ENCODE data around the gene DDIT4. TPM values are rescaled to one million over a fixed set of nuclear protein-coding genes. Genes with fewer than 3 reads are reported as not detected.
A peak's percentile ranks its signal among the peaks of the same experiment; 100 is the strongest.

Gene DDIT4
- total RNA-seq, 1 experiment from 2014 or later = 872 TPM

DNA sequence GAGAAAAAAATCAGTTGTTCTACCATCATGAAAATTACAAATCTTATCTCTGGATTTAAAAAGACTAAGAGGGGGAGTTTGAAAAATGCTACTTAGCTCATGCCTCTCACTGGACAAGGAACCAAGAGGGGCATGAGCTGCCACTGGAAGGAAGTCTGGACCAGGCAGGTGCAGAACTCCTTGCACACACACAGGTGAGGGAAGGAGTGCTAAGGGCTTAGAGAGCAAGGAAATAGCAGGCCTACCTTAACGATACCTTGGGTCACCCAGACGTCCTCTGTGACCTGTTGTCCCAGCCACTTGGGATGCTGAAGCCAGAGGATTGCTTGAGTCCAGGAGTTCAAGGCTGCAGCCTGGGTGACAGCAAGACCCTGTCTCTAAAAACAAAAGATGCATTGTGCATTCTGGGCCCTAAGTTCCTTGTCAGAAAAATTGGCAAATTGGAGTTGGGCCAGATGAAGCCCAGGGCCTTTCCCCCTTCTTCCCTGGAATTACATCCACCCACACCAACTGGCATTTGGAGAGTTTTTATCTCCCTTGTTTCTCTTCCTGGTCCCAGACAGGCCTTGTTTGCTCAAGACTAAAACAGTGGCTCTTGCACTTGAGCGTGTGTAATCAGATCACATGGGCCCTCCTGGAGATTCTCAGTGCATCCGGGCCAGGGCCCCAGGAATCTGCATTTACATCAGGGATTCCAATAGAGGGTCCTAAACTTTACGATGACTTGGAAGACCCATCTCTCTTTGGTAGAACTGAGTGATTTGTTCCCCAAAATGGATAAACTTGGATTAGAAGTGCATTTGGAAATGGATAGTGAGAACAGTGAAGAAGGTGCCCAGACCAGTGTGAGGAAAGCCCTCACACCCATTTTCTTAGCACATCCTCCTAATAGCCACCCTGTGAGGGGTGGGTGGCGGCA, 3.0 kb downstream of the DDIT4 start:
- no peak for TF ChIP-seq CTCF (IDR thresholded peaks at IDR 0.05; ENCODE audit: unreplicated experiment)
- DNase-seq (ENCODE audit: unreplicated experiment) = peak; percentile 97
- CTCF ChIA-PET = interaction anchor here (0.7 to 5.3 kb wide), 10 partner anchors 14 to 138 kb away, joined by 3 to 68 read pairs (median 8); no protein-coding TSS in a partner anchor
- Mint-ChIP-seq H3K27me3 (ENCODE audit: insufficient read depth, unreplicated experiment) (no peaks in the 10 kb centered on the region), H3K4me3 (ENCODE audit: unreplicated experiment) (peak overlapping the region; percentile 81), H3K27ac (ENCODE audit: low read depth, unreplicated experiment) (peak overlapping the region; percentile 75), H3K4me1 (ENCODE audit: insufficient read depth, unreplicated experiment) (peaks cover 28% of the 10 kb centered on the region), H3K36me3 (ENCODE audit: insufficient read depth, unreplicated experiment) (peaks cover 39% of the 10 kb centered on the region), H3K9me3 (ENCODE audit: unreplicated experiment) (no peaks in the 10 kb centered on the region)
- POLR2A ChIA-PET = interaction anchor here (0.8 to 12.8 kb wide), 16 partner anchors 10 to 228 kb away, joined by 3 to 902 read pairs (median 7); partner anchors contain the start of genes ANAPC16, ASCC1 and DNAJB12
- intact Hi-C loops (cut with micrococcal nuclease) = loop anchor here (1.0 kb wide), 2 partner anchors 16 to 59 kb away; no protein-coding TSS in a partner anchor
- BruUV-seq (replicated peaks) = TSS peak; percentile 46

DNA sequence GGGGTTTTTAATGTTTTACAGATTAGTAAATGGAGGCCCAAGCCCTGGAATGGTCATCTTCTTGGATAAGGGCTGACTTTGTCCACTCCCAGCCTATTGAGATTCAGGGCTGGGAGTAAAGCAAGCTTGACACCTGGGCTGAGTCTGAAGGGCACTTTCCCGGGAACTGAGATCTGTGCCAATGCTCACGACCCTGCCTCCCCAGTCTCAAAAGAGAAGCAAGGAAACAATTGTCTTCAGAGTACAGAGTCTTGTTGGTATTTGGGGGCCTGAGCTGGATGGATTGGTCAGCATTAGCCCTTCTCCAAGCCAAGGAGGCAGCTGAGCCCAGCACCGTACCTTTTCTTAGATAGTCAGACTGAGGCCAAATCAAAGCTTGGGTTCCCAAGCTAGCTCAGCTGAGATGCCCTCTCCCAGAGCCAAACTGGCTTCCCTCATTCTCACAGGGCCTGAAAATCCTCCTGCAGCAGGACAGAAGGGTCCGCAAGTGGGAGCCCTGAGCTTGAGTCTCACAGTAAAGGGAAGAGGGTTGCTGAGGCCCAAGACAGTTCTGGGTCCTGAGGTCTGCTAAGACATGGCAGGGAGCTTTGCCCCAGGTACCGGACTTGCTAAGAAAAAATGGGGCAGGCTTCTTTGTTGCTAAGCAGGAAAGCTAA, 3.7 kb downstream of the DDIT4 start:
- intact Hi-C loops (cut with micrococcal nuclease) = loop anchor here (1.0 kb wide), 2 partner anchors 15 to 58 kb away; no protein-coding TSS in a partner anchor
- no peak for TF ChIP-seq CTCF (IDR thresholded peaks at IDR 0.05; ENCODE audit: unreplicated experiment)
- BruUV-seq (replicated peaks) = no TSS peak
- H3K4me1 Mint-ChIP-seq (ENCODE audit: insufficient read depth, unreplicated experiment) = peaks cover 20% of the 10 kb centered on the region
- peak overlapping the region; percentile 81 for H3K4me3 Mint-ChIP-seq (ENCODE audit: unreplicated experiment)
- POLR2A ChIA-PET = interaction anchor here (0.7 to 12.8 kb wide), 10 partner anchors 14 to 307 kb away, joined by 3 to 902 read pairs (median 5); no protein-coding TSS in a partner anchor
- H3K27ac Mint-ChIP-seq (ENCODE audit: low read depth, unreplicated experiment) = peak overlapping the region; percentile 73
- DNase-seq (ENCODE audit: unreplicated experiment) = no peak
- no peaks in the 10 kb centered on the region for H3K27me3 Mint-ChIP-seq (ENCODE audit: insufficient read depth, unreplicated experiment)
- H3K36me3 Mint-ChIP-seq (ENCODE audit: insufficient read depth, unreplicated experiment) = peaks cover 39% of the 10 kb centered on the region
- no peaks in the 10 kb centered on the region for H3K9me3 Mint-ChIP-seq (ENCODE audit: unreplicated experiment)
- CTCF ChIA-PET = interaction anchor here (0.6 to 5.0 kb wide), 7 partner anchors 12 to 62 kb away, joined by 3 to 52 read pairs (median 5); no protein-coding TSS in a partner anchor

DNA sequence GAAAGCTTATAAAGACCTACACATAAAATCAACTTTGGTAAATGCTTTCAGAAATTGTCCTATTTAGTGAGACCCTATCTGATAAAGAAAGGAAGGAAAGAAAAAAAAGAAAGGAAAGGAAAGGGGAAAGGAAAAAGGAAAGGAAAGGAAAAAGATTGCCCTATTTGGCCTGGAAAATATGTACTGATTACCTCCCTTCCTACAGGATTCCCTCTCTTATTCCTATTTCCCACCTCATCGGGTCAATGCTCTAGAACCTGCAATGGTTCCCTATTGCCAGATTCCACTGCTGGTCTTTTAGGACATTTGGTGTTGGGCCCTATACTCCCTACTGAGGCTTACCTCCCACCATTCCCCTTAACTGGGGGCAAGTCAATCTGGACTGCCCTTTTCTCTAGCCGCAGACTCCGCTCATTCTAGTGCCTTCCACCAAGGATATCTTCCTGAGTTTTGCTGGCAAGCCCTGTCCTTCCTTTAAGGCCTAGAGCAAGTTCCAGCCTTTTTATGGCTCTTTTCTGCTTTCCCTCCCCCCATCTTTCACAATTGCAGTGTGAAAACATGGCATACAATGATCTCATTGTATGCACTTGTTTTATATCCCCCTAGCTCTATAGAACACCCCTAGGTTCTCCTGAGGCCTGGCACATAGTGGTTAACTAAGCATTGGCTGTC, 4.4 kb downstream of the DDIT4 start:
- H3K4me3 Mint-ChIP-seq (ENCODE audit: unreplicated experiment) = no peak overlapping the region
- no peaks in the 10 kb centered on the region for H3K9me3 Mint-ChIP-seq (ENCODE audit: unreplicated experiment)
- H3K27ac Mint-ChIP-seq (ENCODE audit: low read depth, unreplicated experiment) = peak overlapping the region; percentile 73
- ChIA-PET CTCF (interaction anchor here (0.6 to 5.0 kb wide), 10 partner anchors 11 to 61 kb away, joined by 3 to 52 read pairs (median 5); no protein-coding TSS in a partner anchor), POLR2A (interaction anchor here (0.7 to 12.8 kb wide), 12 partner anchors 14 to 307 kb away, joined by 3 to 902 read pairs (median 4); no protein-coding TSS in a partner anchor)
- intact Hi-C loops (cut with micrococcal nuclease) = loop anchor here (1.0 kb wide), 2 partner anchors 14 to 57 kb away; no protein-coding TSS in a partner anchor
- DNase-seq (ENCODE audit: unreplicated experiment) = peak; percentile 74
- peaks cover 16% of the 10 kb centered on the region for H3K4me1 Mint-ChIP-seq (ENCODE audit: insufficient read depth, unreplicated experiment)
- TF ChIP-seq CTCF (IDR thresholded peaks at IDR 0.05; ENCODE audit: unreplicated experiment) = no peak
- H3K27me3 Mint-ChIP-seq (ENCODE audit: insufficient read depth, unreplicated experiment) = no peaks in the 10 kb centered on the region
- no TSS peak for BruUV-seq (replicated peaks)
- peaks cover 39% of the 10 kb centered on the region for H3K36me3 Mint-ChIP-seq (ENCODE audit: insufficient read depth, unreplicated experiment)

Measured in MCF 10A (cell line).